HCT116 (cell line): ENCODE data around the gene ETFA. TPM values are rescaled to one million over a fixed set of nuclear protein-coding genes. Genes with fewer than 3 reads are reported as not detected.

Source experiments
- ATAC-seq: fragments of 200-7000 bp; cut with Tn5 transposase; 2 replicates; pipeline ENCODE4 v1.9.1; 2020; ENCODE audit warnings: mild to moderate bottlenecking, moderate library complexity
- BruUV-seq: library from RNA; stranded (reverse); fragments of 400-500 nt; replicated peaks from 2 replicates; lab custom pipeline; 2021; lab: Mats Ljungman, UMichigan
- CTCF ChIA-PET: fragments of 300-600 bp; sonication (Branson Sonifier 250); formaldehyde crosslinking; loops from one replicate; lab custom pipeline; 2021; ENCODE audit warnings: antibody characterized with exemption; lab: Charles Lee
- POLR2A ChIA-PET: fragments of 300-600, 350-600 bp; sonication (Branson Sonifier 250); formaldehyde crosslinking; loops from one replicate; lab custom pipeline; 2021; ENCODE audit warnings: antibody characterized with exemption; lab: Charles Lee
- RAD21 ChIA-PET, 2 experiments: fragments of 300-600 bp; sonication (Branson Sonifier 250); formaldehyde crosslinking; loops; one replicate each; lab custom pipeline; 2023; ENCODE audit warnings: low total read pairs in 2 of 2; ENCODE audit not compliant: uncharacterized antibody in 2 of 2, unreplicated experiment in 2 of 2, low non-redundant PET in 1 of 2; lab: Charles Lee
- DNase-seq: peaks from one replicate; pipeline ENCODE4 v3.0.0-alpha.2; 2010; ENCODE audit warnings: low read depth, low spot score
- H2AFZ ChIP-seq: fragments of 200-600 bp; shearing (Covaris generic), sonication (generic); 2 replicates; pipeline ENCODE4 v1.6.1; 2017; ENCODE audit warnings: low read depth, mixed run types, mixed read lengths, antibody characterized with exemption, low read length; ENCODE audit not compliant: poor library complexity, severe bottlenecking
- H3K27ac ChIP-seq: 2 replicates; pipeline ENCODE4 v1.5.1; 2012; ENCODE audit warnings: low read depth, low read length
- H3K27me3 ChIP-seq: fragments of 200-600 bp; sonication (generic); 2 replicates; pipeline ENCODE4 v1.6.1; 2016; ENCODE audit warnings: mixed run types, low read length, mixed read lengths; ENCODE audit not compliant: insufficient read depth
- H3K36me3 ChIP-seq, 2 experiments: fragments of 200-500 bp in 1 of 2; fragments of 200-600 bp in 1 of 2; sonication (Bioruptor generic) in 1 of 2; sonication (generic) in 1 of 2; 2 replicates each; pipeline versions ENCODE4 v1.5.1 to v1.6.1; 2014 to 2016; ENCODE audit warnings: low read length in 2 of 2, inconsistent platforms in 1 of 2, mixed read lengths in 1 of 2, mixed run types in 1 of 2; ENCODE audit not compliant: insufficient read depth in 2 of 2, control insufficient read depth in 1 of 2
- H3K4me1 ChIP-seq, 2 experiments: fragments of 200-600 bp in 1 of 2; sonication (generic) in 1 of 2; 2 replicates each; pipeline versions ENCODE4 v1.5.1 to v1.6.1; 2012 to 2017; ENCODE audit warnings: low read length in 2 of 2, inconsistent platforms in 1 of 2, mild to moderate bottlenecking in 1 of 2, mixed read lengths in 1 of 2, mixed run types in 1 of 2, moderate library complexity in 1 of 2; ENCODE audit not compliant: insufficient read depth in 2 of 2, control insufficient read depth in 1 of 2
- H3K4me2 ChIP-seq: fragments of 200-600 bp; sonication (generic); 2 replicates; pipeline ENCODE4 v1.6.1; 2017; ENCODE audit warnings: mixed run types, low read length, mixed read lengths
- H3K4me3 ChIP-seq, 2 experiments: fragments of 200-600 bp in 1 of 2; sonication (generic) in 1 of 2; replicated peaks in 1 of 2; 2 replicates each; pipeline ENCODE4 v1.5.1; 2011 to 2016; ENCODE audit warnings: low read length in 2 of 2, control low read depth in 1 of 2, low read depth in 1 of 2, mild to moderate bottlenecking in 1 of 2, mixed read lengths in 1 of 2, mixed run types in 1 of 2
- H3K79me2 ChIP-seq: fragments of 200-600 bp; sonication (generic); 2 replicates; pipeline ENCODE4 v1.6.1; 2017; ENCODE audit warnings: mild to moderate bottlenecking, mixed run types, low read length, moderate library complexity, mixed read lengths; ENCODE audit not compliant: insufficient read depth
- H3K9ac ChIP-seq: fragments of 200-600 bp; sonication (generic); 2 replicates; pipeline ENCODE4 v1.6.1; 2016; ENCODE audit warnings: low read length, mixed read lengths
- H3K9me2 ChIP-seq: fragments of 200-600 bp; sonication (generic), shearing (Covaris generic); 2 replicates; pipeline ENCODE4 v1.6.1; 2017; ENCODE audit warnings: mixed run types, mild to moderate bottlenecking, moderate library complexity; ENCODE audit not compliant: insufficient read depth
- H3K9me3 ChIP-seq, 2 experiments: fragments of 200-500 bp in 1 of 2; fragments of 200-600 bp in 1 of 2; sonication (Bioruptor generic) in 1 of 2; sonication (generic) in 1 of 2; 2 replicates each; pipeline ENCODE4 v1.6.1; 2014 to 2017; ENCODE audit warnings: low read length in 2 of 2, mixed read lengths in 2 of 2, inconsistent platforms in 1 of 2, low read depth in 1 of 2, mild to moderate bottlenecking in 1 of 2, mixed run types in 1 of 2, moderate library complexity in 1 of 2; ENCODE audit not compliant: control insufficient read depth in 1 of 2, insufficient read depth in 1 of 2
- H4K20me1 ChIP-seq: fragments of 200-600 bp; sonication (generic), shearing (Covaris generic); 2 replicates; pipeline ENCODE4 v1.6.1; 2017; ENCODE audit warnings: mixed run types, mild to moderate bottlenecking, moderate library complexity; ENCODE audit not compliant: insufficient read depth
- ATF3 ChIP-seq: IDR thresholded peaks from 2 replicates; pipeline ENCODE4 v1.6.1; 2012
- CBX3 ChIP-seq: IDR thresholded peaks from 2 replicates; pipeline ENCODE4 v1.6.1; 2012; ENCODE audit warnings: low read depth
- CEBPB ChIP-seq: IDR thresholded peaks from 2 replicates; pipeline ENCODE4 v1.6.1; 2012; ENCODE audit warnings: low read depth
- EGR1 ChIP-seq: IDR thresholded peaks from 2 replicates; pipeline ENCODE4 v1.6.1; 2012; ENCODE audit warnings: low read depth
- EZH2 ChIP-seq: fragments of 200-600 bp; sonication (generic); IDR thresholded peaks from 2 replicates; pipeline ENCODE4 v1.6.1; 2017; ENCODE audit warnings: antibody characterized with exemption, mixed run types
- EZH2phosphoT487 ChIP-seq: fragments of 200-600 bp; IDR thresholded peaks from 2 replicates; pipeline ENCODE4 v1.6.1; 2018; ENCODE audit warnings: antibody characterized with exemption, borderline replicate concordance
- MAX ChIP-seq: IDR thresholded peaks from 2 replicates; pipeline ENCODE4 v1.6.1; 2012
- POLR2AphosphoS5 ChIP-seq: IDR thresholded peaks from 2 replicates; pipeline ENCODE4 v1.6.1; 2011; ENCODE audit warnings: mild to moderate bottlenecking, low read depth, low read length, moderate library complexity
- RAD21 ChIP-seq: IDR thresholded peaks from 2 replicates; pipeline ENCODE4 v1.6.1; 2012; ENCODE audit warnings: low read depth, mild to moderate bottlenecking
- REST ChIP-seq: IDR thresholded peaks from 2 replicates; pipeline ENCODE4 v1.6.1; 2012; ENCODE audit warnings: low read depth
- SIN3A ChIP-seq: IDR thresholded peaks from 2 replicates; pipeline ENCODE4 v1.6.1; 2012; ENCODE audit warnings: low read depth
- SRF ChIP-seq: IDR thresholded peaks from 2 replicates; pipeline ENCODE4 v1.6.1; 2012; ENCODE audit warnings: low read depth
- TCF7L2 ChIP-seq: IDR thresholded peaks from 2 replicates; pipeline ENCODE4 v1.7.0; 2011; ENCODE audit warnings: borderline replicate concordance, inconsistent platforms; ENCODE audit not compliant: insufficient read depth, insufficient read length; ENCODE audit errors: extremely low read depth
- YY1 ChIP-seq: IDR thresholded peaks from 2 replicates; pipeline ENCODE4 v1.6.1; 2011; ENCODE audit warnings: low read length, low read depth, moderate library complexity, mild to moderate bottlenecking; ENCODE audit not compliant: insufficient replicate concordance; ENCODE audit errors: extremely low read depth
- ZBTB33 ChIP-seq: IDR thresholded peaks from 2 replicates; pipeline ENCODE4 v1.6.1; 2011; ENCODE audit warnings: mild to moderate bottlenecking, low read length, moderate library complexity; ENCODE audit not compliant: insufficient replicate concordance; ENCODE audit errors: extremely low read depth
- ZFX ChIP-seq: fragments of 450-650 bp; IDR thresholded peaks from 2 replicates; pipeline ENCODE4 v1.6.1; 2017
- ZNF274 ChIP-seq: fragments of 200-500 bp; sonication (Bioruptor generic); IDR thresholded peaks from 2 replicates; pipeline ENCODE4 v1.6.1; 2014; ENCODE audit warnings: mild to moderate bottlenecking, low read depth, low read length, inconsistent platforms
- intact Hi-C: fragments of 100-400 bp; cut with micrococcal nuclease; formaldehyde crosslinking; loops from 2 replicates; pipeline ENCODE4 v1.10.0; 2022
- total RNA-seq: library from RNA; stranded (reverse); gene quantifications from one replicate; pipeline ENCODE4 v1.2.1, GENCODE V29; 2021; ENCODE audit not compliant: unreplicated experiment

The ETFA gene
- total RNA-seq, 1 experiment from 2014 or later, result 144 TPM

GRCh38 chr15:76354823-76355440 lies 43.7 kb upstream of the ETFA start:
- H3K27me3 ChIP-seq, result no peaks in the 10 kb centered on the region
- no peak overlapping the region for H3K9ac ChIP-seq
- intact Hi-C loops, result no loop called here
- ChIA-PET POLR2A (no interaction called here), CTCF (no interaction called here), RAD21 (no interaction called here)
- H2AFZ ChIP-seq, result no peak overlapping the region
- BruUV-seq, result no TSS peak
- H3K4me1 ChIP-seq, result no peaks in the 10 kb centered on the region
- no peak overlapping the region for H3K4me3 ChIP-seq
- H3K9me3 ChIP-seq, result no peaks in the 10 kb centered on the region
- no peak overlapping the region for H3K27ac ChIP-seq
- no peaks in the 10 kb centered on the region for H4K20me1 ChIP-seq
- no peak for DNase-seq
- no peaks in the 10 kb centered on the region for H3K79me2 ChIP-seq
- H3K9me2 ChIP-seq, result no peaks in the 10 kb centered on the region
- TF ChIP-seq ATF3, result no peak
- no peak for TF ChIP-seq ZBTB33
- no peak for TF ChIP-seq CEBPB
- no peak for TF ChIP-seq TCF7L2
- TF ChIP-seq MAX, result no peak
- no peak for TF ChIP-seq SIN3A
- no peak for TF ChIP-seq EGR1
- no peak for TF ChIP-seq EZH2phosphoT487
- no peak for TF ChIP-seq REST
- no peak for TF ChIP-seq EZH2
- no peak for TF ChIP-seq YY1
- TF ChIP-seq POLR2AphosphoS5, result no peak
- TF ChIP-seq SRF, result no peak
- TF ChIP-seq CBX3, result no peak
- TF ChIP-seq ZNF274, result no peak
- TF ChIP-seq ZFX, result no peak
- TF ChIP-seq RAD21, result no peak
- TF ChIP-seq, all 23 proteins: peak for 0
- no peak overlapping the region for H3K4me2 ChIP-seq
- no peak for ATAC-seq
- no peaks in the 10 kb centered on the region for H3K36me3 ChIP-seq
